SKM-1 (cell line): ENCODE data around the gene CCDC188.

ENCODE experiments used
- DNase-seq: peaks from one replicate; lab custom pipeline; 2025; ENCODE audit not compliant: unreplicated experiment; lab: John Stamatoyannopoulos, UW

CCDC188 gene

GRCh38 chr22:20185750-20186149, 34.9 kb upstream of the CCDC188 start:
- no peak for DNase-seq

DNA sequence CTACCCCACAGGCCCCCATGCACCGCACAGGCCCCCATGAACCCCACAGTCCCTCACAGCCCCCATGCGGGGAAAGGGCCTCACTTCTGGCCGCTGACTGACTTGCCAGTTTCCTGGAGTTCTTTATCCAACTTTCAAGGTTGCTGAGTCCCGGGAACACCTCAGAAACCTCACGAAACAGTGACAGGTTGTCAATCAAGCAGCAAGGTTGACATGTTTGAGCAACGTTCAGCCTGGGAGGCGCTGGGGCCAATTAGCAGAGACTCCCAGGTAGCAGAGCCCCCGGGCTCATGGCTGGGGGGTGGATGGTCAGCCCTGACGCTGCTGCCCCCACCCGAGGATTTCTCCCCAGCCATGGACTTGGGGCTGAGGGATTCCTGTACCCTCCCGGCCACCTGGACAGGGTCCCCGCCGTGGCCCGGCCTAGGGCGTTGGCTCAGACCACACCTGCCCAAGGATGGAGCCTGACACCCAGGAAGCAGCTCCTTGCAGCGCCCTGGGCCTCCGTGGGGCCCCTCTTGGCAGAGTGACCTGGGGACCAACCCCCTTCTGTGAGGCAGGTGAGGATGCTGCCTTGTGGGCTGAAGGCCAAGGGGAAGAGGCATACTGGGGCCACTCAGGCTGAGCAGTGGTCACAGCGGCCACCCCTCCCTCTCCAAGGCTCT, 33.8 kb upstream of the CCDC188 start:
- no peak for DNase-seq

- DNase-seq: no peak
Measured at GRCh38 chr22:20183823-20184222, 33.0 kb upstream of the CCDC188 start.

DNA sequence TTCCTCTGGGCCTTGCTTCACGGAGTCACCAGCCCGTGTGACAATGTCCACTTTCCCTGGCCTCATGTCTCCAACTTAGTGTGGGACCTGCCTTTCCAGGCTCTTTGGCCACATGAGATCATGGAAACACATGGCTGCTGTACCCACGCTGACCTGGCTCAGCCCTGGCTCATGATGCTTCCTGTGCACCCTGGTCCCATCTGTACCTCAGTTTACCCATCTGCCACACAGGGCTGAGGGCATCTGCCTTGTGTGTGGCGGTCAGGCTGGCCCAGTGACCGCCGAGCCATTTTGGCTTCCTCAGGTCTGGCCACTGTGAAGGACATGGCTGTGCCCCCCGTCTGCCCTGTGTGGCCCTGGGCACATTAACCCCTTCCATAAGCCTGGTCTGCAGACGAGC, 32.2 kb upstream of the CCDC188 start:
- no peak for DNase-seq

DNA sequence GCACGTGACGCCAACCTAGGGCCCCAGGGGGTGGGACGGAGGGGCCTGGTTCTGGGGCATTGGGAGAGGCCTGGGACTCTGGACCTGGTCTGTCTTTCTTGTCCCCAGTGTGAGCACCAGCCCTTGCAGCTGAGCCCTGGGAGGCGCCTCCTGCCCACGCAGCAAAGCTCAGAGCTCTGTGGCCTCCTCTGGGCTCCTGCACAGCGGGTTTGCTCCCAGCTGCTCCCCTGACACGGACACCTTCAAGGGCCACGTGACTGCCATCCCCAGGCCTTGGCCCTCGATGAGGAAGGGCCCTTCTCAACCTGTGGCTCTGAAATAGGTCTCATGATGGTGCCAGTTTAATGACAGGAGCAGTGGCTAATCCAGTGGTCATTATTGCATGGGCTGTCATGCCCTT, 31.5 kb upstream of the CCDC188 start:
- DNase-seq: no peak

- DNase-seq: no peak
Measured at GRCh38 chr22:20181884-20182236, 31.0 kb upstream of the CCDC188 start.

GRCh38 chr22:20181194-20181883, 30.5 kb upstream of the CCDC188 start:
- no peak for DNase-seq

- DNase-seq: no peak
Measured at GRCh38 chr22:20180640-20181039, 29.8 kb upstream of the CCDC188 start.

- DNase-seq: no peak
Measured at GRCh38 chr22:20180245-20180630, 29.4 kb upstream of the CCDC188 start.

GRCh38 chr22:20179455-20180244, 28.8 kb upstream of the CCDC188 start:
- no peak for DNase-seq

DNA sequence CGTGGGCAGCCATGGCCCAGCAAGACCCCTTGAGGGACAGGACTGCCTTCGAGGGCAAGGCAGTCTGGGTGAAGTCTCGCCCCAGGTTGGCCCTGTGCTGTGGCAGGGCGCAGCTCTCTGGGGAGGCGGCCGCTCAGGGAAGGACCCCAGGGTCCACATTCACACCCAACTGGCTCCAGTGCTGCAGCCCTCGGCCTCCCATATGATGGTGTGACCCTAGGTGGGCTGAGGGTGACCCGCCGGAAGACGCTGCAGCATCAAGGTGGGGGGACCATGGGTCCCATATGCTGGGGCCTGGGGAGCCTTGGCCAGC, 28.0 kb upstream of the CCDC188 start:
- DNase-seq: no peak

- DNase-seq: no peak
Measured at GRCh38 chr22:20178075-20178914, 27.4 kb upstream of the CCDC188 start.

- DNase-seq: no peak
Measured at GRCh38 chr22:20177217-20177911, 26.5 kb upstream of the CCDC188 start.

DNA sequence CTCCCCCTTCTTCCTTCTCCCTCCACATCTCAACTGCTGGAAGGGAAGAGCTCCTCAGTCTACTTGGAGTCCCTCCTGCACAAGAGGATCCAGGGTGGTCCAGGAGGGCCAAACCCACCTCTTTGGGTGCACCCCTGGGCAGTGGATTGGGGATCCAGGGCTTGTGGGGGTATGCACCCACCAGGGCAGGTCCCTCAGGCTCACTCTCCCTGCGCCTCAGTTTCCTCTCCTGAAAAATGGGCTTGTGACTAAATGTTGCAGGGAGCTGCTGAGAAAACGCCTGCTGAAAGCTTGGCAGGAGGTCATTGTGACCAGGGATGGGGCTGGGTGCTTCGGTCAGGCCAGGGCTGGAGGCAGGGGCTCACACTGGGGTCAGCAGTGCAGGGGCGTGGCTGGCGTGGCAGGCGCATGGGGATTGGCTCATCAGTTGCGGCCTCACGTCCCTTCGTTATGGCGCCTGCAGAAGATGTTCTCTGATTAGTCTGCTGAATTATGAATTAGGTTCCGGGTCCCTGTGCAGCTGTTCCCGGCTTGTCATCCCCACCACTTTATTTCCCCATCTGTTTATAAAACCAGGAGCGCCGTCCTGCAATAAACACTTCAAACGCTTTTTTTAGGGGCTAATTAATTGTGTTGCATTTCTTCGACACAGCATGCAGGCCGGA, 25.7 kb upstream of the CCDC188 start:
- no peak for DNase-seq

- DNase-seq: no peak
Measured at GRCh38 chr22:20175597-20175900, 24.7 kb upstream of the CCDC188 start.

GRCh38 chr22:20174785-20175596, 24.1 kb upstream of the CCDC188 start:
- DNase-seq: no peak

GRCh38 chr22:20173772-20174171, 22.9 kb upstream of the CCDC188 start:
- no peak for DNase-seq

DNA sequence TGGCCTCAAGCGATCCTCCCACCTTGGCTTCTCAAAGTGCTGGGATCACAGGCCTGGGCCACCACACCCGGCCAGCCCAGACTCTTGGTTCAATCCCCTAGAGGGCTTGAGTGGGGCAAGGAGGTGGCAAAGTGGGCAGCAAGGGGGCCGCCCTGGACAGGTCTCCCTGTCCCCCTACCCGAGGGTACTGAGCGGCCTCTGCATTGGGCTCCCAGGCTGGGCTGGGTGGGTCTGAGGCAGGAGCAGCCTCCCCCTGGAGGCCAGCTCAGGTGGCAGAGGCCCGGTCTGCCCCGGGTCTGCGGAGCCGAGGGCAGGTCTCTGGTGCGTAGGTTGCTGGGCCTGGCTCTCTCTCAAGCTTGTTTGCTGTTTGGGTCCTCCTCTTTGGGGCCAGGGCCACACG, 22.4 kb upstream of the CCDC188 start:
- no peak for DNase-seq

DNA sequence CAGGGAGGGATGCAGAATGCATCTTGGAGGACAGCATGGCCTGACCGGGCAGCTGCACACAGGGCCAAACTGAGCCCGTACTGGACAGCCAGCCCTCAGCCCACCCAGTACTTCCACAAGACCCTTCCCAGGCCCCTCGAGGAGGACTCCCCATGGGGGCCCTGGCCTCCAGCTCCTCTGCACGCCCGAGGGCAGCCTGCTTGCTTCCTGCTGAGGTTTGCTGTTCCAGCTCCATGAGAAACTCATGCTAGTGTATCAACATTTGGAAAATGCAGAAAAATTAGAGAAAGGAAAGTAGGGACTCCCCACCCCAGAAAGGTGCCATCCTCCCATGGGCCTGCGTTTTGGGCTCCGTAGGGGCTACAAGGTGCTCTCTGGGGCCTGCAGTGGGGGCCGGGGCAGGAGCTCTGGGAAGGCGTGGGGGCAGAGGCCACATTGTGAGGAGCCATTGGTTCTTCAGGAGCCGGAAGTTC, 21.3 kb upstream of the CCDC188 start:
- DNase-seq: no peak
